Panc1 (cell line): ENCODE measurements around the gene AFM. TPM values are rescaled to one million over a fixed set of nuclear protein-coding genes. Genes with fewer than 3 reads are reported as not detected.

ENCODE experiments used
- ATAC-seq: fragments of 200-7000 bp; cut with Tn5 transposase; 2 replicates; pipeline ENCODE4 v1.9.1; 2020; ENCODE audit warnings: mild to moderate bottlenecking, moderate library complexity
- BruUV-seq: library from RNA; stranded (reverse); fragments of 400-500 nt; replicated peaks from 2 replicates; lab custom pipeline; 2021; lab: Mats Ljungman, UMichigan
- CTCF ChIA-PET: fragments of 300-600 bp; sonication (Branson Sonifier 250); formaldehyde crosslinking; loops from one replicate; lab custom pipeline; 2022; ENCODE audit warnings: antibody characterized with exemption; lab: Charles Lee
- POLR2A ChIA-PET: fragments of 300-600 bp; sonication (Branson Sonifier 250); formaldehyde crosslinking; loops from one replicate; lab custom pipeline; 2022; ENCODE audit warnings: antibody characterized with exemption; lab: Charles Lee
- DNase-seq: peaks from one replicate; pipeline ENCODE4 v3.0.0-alpha.2; 2010; ENCODE audit warnings: low read depth, low spot score
- H3K27ac ChIP-seq: 2 replicates; pipeline ENCODE4 v1.5.1; 2011; ENCODE audit warnings: mild to moderate bottlenecking, low read length, inconsistent platforms
- H3K27me3 ChIP-seq: fragments of 200-500 bp; sonication (Bioruptor generic); 2 replicates; pipeline ENCODE4 v1.6.0; 2014; ENCODE audit warnings: low read length, inconsistent platforms; ENCODE audit not compliant: control insufficient read depth, insufficient read depth
- H3K36me3 ChIP-seq: fragments of 200-500 bp; sonication (Bioruptor generic); 2 replicates; pipeline ENCODE4 v1.5.1; 2014; ENCODE audit warnings: inconsistent platforms, mild to moderate bottlenecking, low read length, moderate library complexity; ENCODE audit not compliant: control insufficient read depth, insufficient read depth
- H3K4me1 ChIP-seq: 2 replicates; pipeline ENCODE4 v1.5.1; 2011; ENCODE audit warnings: inconsistent platforms, mild to moderate bottlenecking, low read length, moderate library complexity; ENCODE audit not compliant: control insufficient read depth, insufficient read depth
- H3K4me3 ChIP-seq, 2 experiments: 2 replicates each; pipeline ENCODE4 v1.5.1; 2011 to 2012; ENCODE audit warnings: low read depth in 2 of 2, low read length in 2 of 2, mild to moderate bottlenecking in 2 of 2, inconsistent platforms in 1 of 2, moderate library complexity in 1 of 2
- H3K9me3 ChIP-seq: fragments of 200-500 bp; sonication (Bioruptor generic); 2 replicates; pipeline ENCODE4 v1.5.1; 2014; ENCODE audit warnings: low read depth, mild to moderate bottlenecking, inconsistent platforms, low read length, moderate library complexity; ENCODE audit not compliant: control insufficient read depth, insufficient read depth
- POLR2AphosphoS5 ChIP-seq: IDR thresholded peaks from 2 replicates; pipeline ENCODE4 v1.6.1; 2012; ENCODE audit warnings: mild to moderate bottlenecking, low read depth, low read length, moderate library complexity
- SIN3A ChIP-seq: IDR thresholded peaks from 2 replicates; pipeline ENCODE4 v1.6.1; 2012; ENCODE audit warnings: low read depth, mild to moderate bottlenecking, low read length, moderate library complexity, borderline replicate concordance; ENCODE audit not compliant: insufficient read depth
- TCF7L2 ChIP-seq: IDR thresholded peaks from 2 replicates; pipeline ENCODE4 v1.6.1; 2011; ENCODE audit warnings: mild to moderate bottlenecking, low read depth, low read length, inconsistent platforms
- in situ Hi-C: cut with HindIII; loops from 2 replicates; pipeline ENCODE4 v1.10.0; 2016; ENCODE audit warnings: low sequenced_read_pairs, low pct_unique_long_range_greater_than_20kb
- intact Hi-C: fragments of 100-400 bp; cut with micrococcal nuclease; formaldehyde crosslinking; loops from one replicate; pipeline ENCODE4 v1.10.0; 2022; ENCODE audit not compliant: unreplicated experiment
- total RNA-seq: library from RNA; stranded (reverse); gene quantifications from one replicate; pipeline ENCODE4 v1.2.1, GENCODE V29; 2021; ENCODE audit not compliant: unreplicated experiment
- TF ChIP-seq, protein P1 (sequence below): fragments of 450-650 bp; IDR thresholded peaks from 2 replicates; pipeline ENCODE4 v1.5.1; 2017; ENCODE audit warnings: mild to moderate bottlenecking
- TF ChIP-seq, protein P2 (sequence below), 2 experiments: IDR thresholded peaks; 2 replicates each; pipeline ENCODE4 v1.6.1; 2011 to 2012; ENCODE audit warnings: low read depth in 2 of 2, control low read depth in 1 of 2, low read length in 1 of 2, mild to moderate bottlenecking in 1 of 2, moderate library complexity in 1 of 2; ENCODE audit not compliant: insufficient read depth in 1 of 2

Gene AFM
- total RNA-seq, 1 experiment from 2014 or later = not detected

GRCh38 chr4:73451404-73451803 is 30.1 kb upstream of the AFM start:
- Histone ChIP-seq H3K4me3 (no peak overlapping the region), H3K27me3 (peaks cover 2% of the 10 kb centered on the region; the same call in 1 of the 2 replicates), H3K9me3 (no peaks in the 10 kb centered on the region), H3K27ac (no peak overlapping the region), H3K36me3 (no peaks in the 10 kb centered on the region), H3K4me1 (no peaks in the 10 kb centered on the region)
- DNase-seq = no peak
- in situ Hi-C loops = no loop called here
- CTCF ChIA-PET = no interaction called here
- TF ChIP-seq, protein P1, sequence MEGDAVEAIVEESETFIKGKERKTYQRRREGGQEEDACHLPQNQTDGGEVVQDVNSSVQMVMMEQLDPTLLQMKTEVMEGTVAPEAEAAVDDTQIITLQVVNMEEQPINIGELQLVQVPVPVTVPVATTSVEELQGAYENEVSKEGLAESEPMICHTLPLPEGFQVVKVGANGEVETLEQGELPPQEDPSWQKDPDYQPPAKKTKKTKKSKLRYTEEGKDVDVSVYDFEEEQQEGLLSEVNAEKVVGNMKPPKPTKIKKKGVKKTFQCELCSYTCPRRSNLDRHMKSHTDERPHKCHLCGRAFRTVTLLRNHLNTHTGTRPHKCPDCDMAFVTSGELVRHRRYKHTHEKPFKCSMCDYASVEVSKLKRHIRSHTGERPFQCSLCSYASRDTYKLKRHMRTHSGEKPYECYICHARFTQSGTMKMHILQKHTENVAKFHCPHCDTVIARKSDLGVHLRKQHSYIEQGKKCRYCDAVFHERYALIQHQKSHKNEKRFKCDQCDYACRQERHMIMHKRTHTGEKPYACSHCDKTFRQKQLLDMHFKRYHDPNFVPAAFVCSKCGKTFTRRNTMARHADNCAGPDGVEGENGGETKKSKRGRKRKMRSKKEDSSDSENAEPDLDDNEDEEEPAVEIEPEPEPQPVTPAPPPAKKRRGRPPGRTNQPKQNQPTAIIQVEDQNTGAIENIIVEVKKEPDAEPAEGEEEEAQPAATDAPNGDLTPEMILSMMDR = no peak
- TF ChIP-seq TCF7L2 = no peak
- BruUV-seq = no TSS peak
- POLR2A ChIA-PET = no interaction called here
- ATAC-seq = no peak
- intact Hi-C loops = no loop called here

GRCh38 chr4:73451981-73452747 is 29.4 kb upstream of the AFM start:
- no peak overlapping the region for H3K27ac ChIP-seq
- ChIA-PET POLR2A (no interaction called here), CTCF (no interaction called here)
- in situ Hi-C loops = no loop called here
- no peaks in the 10 kb centered on the region for H3K4me1 ChIP-seq
- H3K4me3 ChIP-seq = no peak overlapping the region
- no peak for ATAC-seq
- no TSS peak for BruUV-seq
- no peaks in the 10 kb centered on the region for H3K9me3 ChIP-seq
- H3K27me3 ChIP-seq = peaks cover 2% of the 10 kb centered on the region; the same call in 1 of the 2 replicates
- DNase-seq = no peak
- intact Hi-C loops = no loop called here
- no peaks in the 10 kb centered on the region for H3K36me3 ChIP-seq
- TF ChIP-seq TCF7L2 (no peak), POLR2AphosphoS5 (no peak), SIN3A (no peak)
- TF ChIP-seq, protein P2, sequence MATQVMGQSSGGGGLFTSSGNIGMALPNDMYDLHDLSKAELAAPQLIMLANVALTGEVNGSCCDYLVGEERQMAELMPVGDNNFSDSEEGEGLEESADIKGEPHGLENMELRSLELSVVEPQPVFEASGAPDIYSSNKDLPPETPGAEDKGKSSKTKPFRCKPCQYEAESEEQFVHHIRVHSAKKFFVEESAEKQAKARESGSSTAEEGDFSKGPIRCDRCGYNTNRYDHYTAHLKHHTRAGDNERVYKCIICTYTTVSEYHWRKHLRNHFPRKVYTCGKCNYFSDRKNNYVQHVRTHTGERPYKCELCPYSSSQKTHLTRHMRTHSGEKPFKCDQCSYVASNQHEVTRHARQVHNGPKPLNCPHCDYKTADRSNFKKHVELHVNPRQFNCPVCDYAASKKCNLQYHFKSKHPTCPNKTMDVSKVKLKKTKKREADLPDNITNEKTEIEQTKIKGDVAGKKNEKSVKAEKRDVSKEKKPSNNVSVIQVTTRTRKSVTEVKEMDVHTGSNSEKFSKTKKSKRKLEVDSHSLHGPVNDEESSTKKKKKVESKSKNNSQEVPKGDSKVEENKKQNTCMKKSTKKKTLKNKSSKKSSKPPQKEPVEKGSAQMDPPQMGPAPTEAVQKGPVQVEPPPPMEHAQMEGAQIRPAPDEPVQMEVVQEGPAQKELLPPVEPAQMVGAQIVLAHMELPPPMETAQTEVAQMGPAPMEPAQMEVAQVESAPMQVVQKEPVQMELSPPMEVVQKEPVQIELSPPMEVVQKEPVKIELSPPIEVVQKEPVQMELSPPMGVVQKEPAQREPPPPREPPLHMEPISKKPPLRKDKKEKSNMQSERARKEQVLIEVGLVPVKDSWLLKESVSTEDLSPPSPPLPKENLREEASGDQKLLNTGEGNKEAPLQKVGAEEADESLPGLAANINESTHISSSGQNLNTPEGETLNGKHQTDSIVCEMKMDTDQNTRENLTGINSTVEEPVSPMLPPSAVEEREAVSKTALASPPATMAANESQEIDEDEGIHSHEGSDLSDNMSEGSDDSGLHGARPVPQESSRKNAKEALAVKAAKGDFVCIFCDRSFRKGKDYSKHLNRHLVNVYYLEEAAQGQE (IDR thresholded peaks at IDR 0.05; ENCODE audit: insufficient read depth in 1 of 2, low read depth in 2 of 2, low read length in 1 of 2) = no peak
- TF ChIP-seq, protein P1 = no peak
